Endothelial cell of umbilical vein (primary cell): ENCODE results near the gene C16orf87. TPM values are rescaled to one million over a fixed set of nuclear protein-coding genes. Genes with fewer than 3 reads are reported as not detected.

Experiments
- BruUV-seq: library from RNA; stranded (reverse); fragments of 400-500 nt; replicated peaks from 2 replicates; lab custom pipeline; 2021; lab: Mats Ljungman, UMichigan
- CTCF ChIA-PET: fragments of 300-600, 350-600 bp; sonication (Branson Sonifier 250); formaldehyde crosslinking; loops from one replicate; lab custom pipeline; 2021; ENCODE audit warnings: antibody characterized with exemption, inconsistent platforms; lab: Charles Lee
- POLR2A ChIA-PET: fragments of 300-600, 350-600 bp; sonication (Branson Sonifier 250); formaldehyde crosslinking; loops from one replicate; lab custom pipeline; 2021; ENCODE audit warnings: antibody characterized with exemption, inconsistent platforms; lab: Charles Lee
- DNase-seq: peaks from one replicate; pipeline ENCODE4 v3.0.0-alpha.2; 2011; ENCODE audit warnings: low read depth, low spot score
- FAIRE-seq: peaks from 2 replicates; lab custom pipeline; 2011; peaks lifted over from hg19 to GRCh38; lab: Jason Lieb, UNC
- H2AFZ ChIP-seq: 2 replicates; pipeline ENCODE4 v1.6.0; 2012; ENCODE audit warnings: low read depth, low read length, control low read depth, inconsistent platforms
- H3K27ac ChIP-seq: 2 replicates; pipeline ENCODE4 v1.5.1; 2011; ENCODE audit warnings: low read depth, mild to moderate bottlenecking, control low read depth, low read length, moderate library complexity; ENCODE audit not compliant: insufficient read depth
- H3K27me3 ChIP-seq, 2 experiments: 2 replicates each; pipeline versions ENCODE4 v1.6.0 to v1.6.1; 2011; ENCODE audit warnings: low read length in 2 of 2, mixed read lengths in 1 of 2; ENCODE audit not compliant: control insufficient read depth in 2 of 2, insufficient read depth in 2 of 2
- H3K36me3 ChIP-seq, 2 experiments: 2 replicates in 1 of 2; 3 replicates in 1 of 2; pipeline ENCODE4 v1.5.1; 2011; ENCODE audit warnings: low read length in 2 of 2, mild to moderate bottlenecking in 1 of 2, moderate library complexity in 1 of 2; ENCODE audit not compliant: control insufficient read depth in 2 of 2, insufficient read depth in 2 of 2; ENCODE audit errors: extremely low read depth in 1 of 2
- H3K4me1 ChIP-seq: 3 replicates; pipeline ENCODE4 v1.5.1; 2011; ENCODE audit warnings: mild to moderate bottlenecking, low read length; ENCODE audit not compliant: control insufficient read depth, insufficient read depth; ENCODE audit errors: extremely low read depth
- H3K4me2 ChIP-seq: 2 replicates; pipeline ENCODE4 v1.6.1; 2011; ENCODE audit warnings: low read length, control low read depth, mixed read lengths; ENCODE audit not compliant: insufficient read depth
- H3K4me3 ChIP-seq, 3 experiments: fragments of 200-600 bp in 1 of 3; sonication (generic), shearing (Covaris generic) in 1 of 3; replicated peaks in 1 of 3; 2 replicates each; pipeline ENCODE4 v1.5.1; 2011 to 2016; ENCODE audit warnings: control low read depth in 3 of 3, low read length in 3 of 3, mild to moderate bottlenecking in 2 of 3, inconsistent platforms in 1 of 3, low read depth in 1 of 3, moderate library complexity in 1 of 3; ENCODE audit not compliant: insufficient read depth in 1 of 3
- H3K79me2 ChIP-seq: 2 replicates; pipeline ENCODE4 v1.6.0; 2012; ENCODE audit warnings: low read length, inconsistent platforms; ENCODE audit not compliant: control insufficient read depth, insufficient read depth
- H3K9ac ChIP-seq: replicated peaks from 2 replicates; pipeline ENCODE3; 2011; ENCODE audit warnings: low read length, control low read depth; ENCODE audit not compliant: insufficient read depth; ENCODE audit errors: extremely low read depth
- H3K9me1 ChIP-seq: replicated peaks from 3 replicates; pipeline ENCODE4 v1.6.0; 2011; ENCODE audit warnings: mild to moderate bottlenecking, low read length; ENCODE audit not compliant: control insufficient read depth, insufficient read depth; ENCODE audit errors: extremely low read depth
- H3K9me3 ChIP-seq: replicated peaks from 2 replicates; pipeline ENCODE4 v1.5.1; 2012; ENCODE audit warnings: low read length, inconsistent platforms; ENCODE audit not compliant: control insufficient read depth, insufficient read depth
- H4K20me1 ChIP-seq: replicated peaks from 2 replicates; pipeline ENCODE3; 2011; ENCODE audit warnings: mild to moderate bottlenecking, low read length; ENCODE audit not compliant: control insufficient read depth, insufficient read depth; ENCODE audit errors: extremely low read depth
- CTCF ChIP-seq, 2 donors: IDR thresholded peaks; 1 replicate in 1 of 2; 2 replicates in 1 of 2; pipeline ENCODE4 v1.5.1; 2011; ENCODE audit warnings: low read length in 2 of 2, mild to moderate bottlenecking in 2 of 2, moderate library complexity in 2 of 2, control low read depth in 1 of 2, inconsistent platforms in 1 of 2, low read depth in 1 of 2; ENCODE audit not compliant: insufficient read depth in 1 of 2; ENCODE audit errors: extremely low read depth in 1 of 2
- GATA2 ChIP-seq: IDR thresholded peaks from 2 replicates; pipeline ENCODE4 v1.7.0; 2011; ENCODE audit warnings: low read depth, mild to moderate bottlenecking, moderate library complexity, mixed read lengths, low read length; ENCODE audit not compliant: insufficient read length, insufficient read depth
- JUN ChIP-seq: IDR thresholded peaks from 2 replicates; pipeline ENCODE4 v1.6.1; 2011; ENCODE audit warnings: borderline replicate concordance, low read depth; ENCODE audit not compliant: insufficient read length, insufficient read depth
- MAX ChIP-seq: IDR thresholded peaks from 2 replicates; pipeline ENCODE4 v1.6.1; 2011; ENCODE audit not compliant: insufficient read depth, insufficient read length
- MYC ChIP-seq: IDR thresholded peaks from one replicate; pipeline ENCODE4 v1.6.1; 2011; ENCODE audit warnings: mild to moderate bottlenecking, low read depth, low read length
- POLR2A ChIP-seq: IDR thresholded peaks from 2 replicates; pipeline ENCODE4 v1.6.1; 2012; ENCODE audit warnings: low read depth, mild to moderate bottlenecking, control low read depth, low read length
- POLR2AphosphoS5 ChIP-seq: IDR thresholded peaks from 2 replicates; pipeline ENCODE4 v1.6.1; 2012; ENCODE audit warnings: low read depth, mild to moderate bottlenecking, control low read depth, low read length, moderate library complexity; ENCODE audit not compliant: insufficient read depth
- dilution Hi-C: fragments of 300-500 bp; cut with MboI; formaldehyde crosslinking; loops from one replicate; pipeline ENCODE4 v1.15.0; 2019; ENCODE audit warnings: low sequenced_read_pairs; ENCODE audit not compliant: extremely low pct_ligation_motif_present
- intact Hi-C: fragments of 100-400 bp; cut with micrococcal nuclease; formaldehyde crosslinking; loops from one replicate; pipeline ENCODE4 v1.10.0; 2022
- polyA plus RNA-seq, 4 experiments: library from polyadenylated mRNA; depleted of rRNA in 3 of 4; stranded (reverse) in 3 of 4; unstranded in 1 of 4; fragments of >200 nt; gene quantifications; 2 replicates each; pipeline versions ENCODE4 v1.2.1 to v1.2.3, GENCODE V29; 2011 to 2012; ENCODE audit warnings: missing spikeins in 1 of 4
- total RNA-seq: library from RNA; stranded (reverse); gene quantifications from 2 replicates; pipeline ENCODE4 v1.2.3, GENCODE V29; 2021

The C16orf87 gene
- total and polyA plus RNA-seq, 2 donors (not counting 3 experiments of a cell fraction or from before 2014, with no cell fraction given): 2.4 to 8.5 TPM

- no peak overlapping the region for H3K27ac ChIP-seq
- FAIRE-seq (no peak), DNase-seq (no peak)
- H3K36me3 ChIP-seq: no peaks in the 10 kb centered on the region
- H3K9me3 ChIP-seq: no peaks in the 10 kb centered on the region
- no peaks in the 10 kb centered on the region for H4K20me1 ChIP-seq
- CTCF ChIA-PET: interaction anchor here (1.1 to 1.6 kb wide), 3 partner anchors 25 to 39 kb away, joined by 4 to 7 read pairs (median 5); no protein-coding TSS in a partner anchor
- H3K27me3 ChIP-seq: peaks cover 5 to 6% of the 10 kb centered on the region in 2 experiments
- TF ChIP-seq MYC (no peak), MAX (no peak)
- intact Hi-C loops: no loop called here
- H3K4me3 ChIP-seq: peak overlapping the region in 1 of 3 experiments; percentile 82
- BruUV-seq: no TSS peak
- H3K79me2 ChIP-seq: peaks cover 36% of the 10 kb centered on the region
- H3K9me1 ChIP-seq: no peaks in the 10 kb centered on the region
- peak overlapping the region; percentile 88 for H3K4me2 ChIP-seq
- POLR2A ChIA-PET: interaction anchor here (0.8 kb wide), 1 partner anchor 39 kb away, joined by 11 read pairs; no protein-coding TSS in a partner anchor
- no peak overlapping the region for H3K9ac ChIP-seq
- H3K4me1 ChIP-seq: peaks cover 24% of the 10 kb centered on the region
- dilution Hi-C loops: no loop called here
- no peak overlapping the region for H2AFZ ChIP-seq
These were observed 2.0 kb downstream of the C16orf87 start for GRCh38 chr16:46828943-46829342.

GRCh38 chr16:46828292-46828691 lies 2.7 kb downstream of the C16orf87 start:
- Histone ChIP-seq H3K9ac (no peak overlapping the region), H4K20me1 (no peaks in the 10 kb centered on the region), H3K79me2 (peaks cover 37% of the 10 kb centered on the region), H3K27ac (no peak overlapping the region), H3K36me3 (no peaks in the 10 kb centered on the region), H3K4me3 (no peak overlapping the region), H3K4me1 (peaks cover 24% of the 10 kb centered on the region), H3K27me3 (peaks cover 3 to 6% of the 10 kb centered on the region in 2 experiments), H3K9me1 (no peaks in the 10 kb centered on the region), H2AFZ (no peak overlapping the region), H3K4me2 (no peak overlapping the region), H3K9me3 (no peaks in the 10 kb centered on the region)
- DNase-seq (no peak), FAIRE-seq (no peak)
- POLR2A ChIA-PET: no interaction called here
- no peak for TF ChIP-seq MAX
- no peak for TF ChIP-seq POLR2AphosphoS5
- TF ChIP-seq CTCF (IDR thresholded peaks at IDR 0.05; ENCODE audit: extremely low read depth in 1 of 2, insufficient read depth in 1 of 2, low read depth in 1 of 2, low read length in 2 of 2): no peak
- TF ChIP-seq JUN: no peak
- no peak for TF ChIP-seq POLR2A
- TF ChIP-seq GATA2: no peak
- CTCF ChIA-PET: interaction anchor here (0.6 to 3.0 kb wide), 3 partner anchors 25 to 1411 kb away, joined by 3 to 20 read pairs (median 7); no protein-coding TSS in a partner anchor
- BruUV-seq: no TSS peak
- dilution Hi-C loops (no loop called here), intact Hi-C loops (no loop called here)
